WTC11 (cell line): Measurements from ENCODE around the gene C22orf31. TPM values are rescaled to one million over a fixed set of nuclear protein-coding genes. Genes with fewer than 3 reads are reported as not detected.

Experiments used
- ATAC-seq: fragments of 200-7000 bp; cut with Tn5 transposase; 2 replicates; pipeline ENCODE4 v1.10.0; 2021; ENCODE audit warnings: mild to moderate bottlenecking, moderate library complexity
- CTCF ChIA-PET: fragments of 300-600 bp; sonication (Branson Sonifier 250); formaldehyde crosslinking; loops from one replicate; lab custom pipeline; 2021; ENCODE audit warnings: antibody characterized with exemption; lab: Charles Lee
- POLR2A ChIA-PET: fragments of 350-600 bp; sonication (Branson Sonifier 250); formaldehyde crosslinking; loops from one replicate; lab custom pipeline; 2021; ENCODE audit warnings: antibody characterized with exemption; lab: Charles Lee
- DNase-seq: peaks from one replicate; pipeline ENCODE4 v3.0.0; 2021; ENCODE audit warnings: low spot score
- H3K27ac Mint-ChIP-seq: 2 replicates; pipeline ENCODE4 v1.8.0; 2021; ENCODE audit warnings: mixed read lengths
- H3K27me3 Mint-ChIP-seq: 2 replicates; pipeline ENCODE4 v1.8.0; 2021; ENCODE audit warnings: low read depth, mild to moderate bottlenecking, moderate library complexity, mixed read lengths
- H3K36me3 Mint-ChIP-seq: 2 replicates; pipeline ENCODE4 v1.8.0; 2021; ENCODE audit warnings: mixed read lengths
- H3K4me1 Mint-ChIP-seq: 2 replicates; pipeline ENCODE4 v1.8.0; 2022; ENCODE audit warnings: mixed read lengths
- H3K4me3 Mint-ChIP-seq: 2 replicates; pipeline ENCODE4 v1.8.0; 2021; ENCODE audit warnings: mild to moderate bottlenecking, moderate library complexity, mixed read lengths
- H3K9me3 Mint-ChIP-seq: 2 replicates; pipeline ENCODE4 v1.8.0; 2021; ENCODE audit warnings: mixed read lengths
- AR ChIP-seq: fragments of 250-450 bp; sonication (Bioruptor Pico); IDR thresholded peaks from 2 replicates; pipeline ENCODE4 v1.9.0; 2021; ENCODE audit warnings: mild to moderate bottlenecking
- ARID4B ChIP-seq: sonication (generic); formaldehyde crosslinking; IDR thresholded peaks from 2 replicates; pipeline ENCODE4 v1.8.0; 2023; ENCODE audit warnings: missing genetic modification reagents, mild to moderate bottlenecking, borderline replicate concordance
- ATF2 ChIP-seq: sonication (generic); formaldehyde crosslinking; IDR thresholded peaks from 2 replicates; pipeline ENCODE4 v1.8.1; 2022; ENCODE audit warnings: low read depth, missing genetic modification reagents, borderline replicate concordance
- CREB1 ChIP-seq: sonication (generic); formaldehyde crosslinking; IDR thresholded peaks from 2 replicates; pipeline ENCODE4 v1.8.0; 2023; ENCODE audit warnings: mild to moderate bottlenecking, missing genetic modification reagents
- E2F4 ChIP-seq: sonication (generic); formaldehyde crosslinking; IDR thresholded peaks from 2 replicates; pipeline ENCODE4 v1.8.1; 2022; ENCODE audit warnings: low read depth, mild to moderate bottlenecking, moderate library complexity, missing genetic modification reagents, borderline replicate concordance
- ELF4 ChIP-seq: sonication (generic); formaldehyde crosslinking; IDR thresholded peaks from 2 replicates; pipeline ENCODE4 v1.8.1; 2022; ENCODE audit warnings: low read depth, mild to moderate bottlenecking, moderate library complexity, missing genetic modification reagents
- ETV6 ChIP-seq: sonication (generic); formaldehyde crosslinking; IDR thresholded peaks from 2 replicates; pipeline ENCODE4 v1.8.1; 2022; ENCODE audit warnings: mild to moderate bottlenecking, missing genetic modification reagents
- FOXP1 ChIP-seq: sonication (generic); formaldehyde crosslinking; IDR thresholded peaks from 2 replicates; pipeline ENCODE4 v1.8.0; 2022; ENCODE audit warnings: missing genetic modification reagents, mild to moderate bottlenecking, moderate library complexity, borderline replicate concordance
- GTF2I ChIP-seq: fragments of 250-450 bp; sonication (Bioruptor Pico); conservative IDR thresholded peaks from 2 replicates; pipeline ENCODE4 v1.4.0; 2021; ENCODE audit warnings: mild to moderate bottlenecking
- MLX ChIP-seq: sonication (generic); formaldehyde crosslinking; IDR thresholded peaks from 2 replicates; pipeline ENCODE4 v1.8.1; 2023; ENCODE audit warnings: mild to moderate bottlenecking, missing genetic modification reagents, moderate library complexity
- NFATC4 ChIP-seq: fragments of 250-450 bp; sonication (Bioruptor Pico); IDR thresholded peaks from 2 replicates; pipeline ENCODE4 v1.9.0; 2021; ENCODE audit warnings: mild to moderate bottlenecking
- PRDM15 ChIP-seq: sonication (generic); formaldehyde crosslinking; IDR thresholded peaks from 2 replicates; pipeline ENCODE4 v1.8.0; 2022; ENCODE audit warnings: missing genetic modification reagents
- TEAD4 ChIP-seq: sonication (generic); formaldehyde crosslinking; IDR thresholded peaks from 2 replicates; pipeline ENCODE4 v1.8.0; 2022; ENCODE audit warnings: mild to moderate bottlenecking, missing genetic modification reagents
- USF2 ChIP-seq: sonication (generic); formaldehyde crosslinking; IDR thresholded peaks from 2 replicates; pipeline ENCODE4 v1.8.1; 2023; ENCODE audit warnings: mild to moderate bottlenecking, missing genetic modification reagents, moderate library complexity
- ZNF317 ChIP-seq: sonication (generic); formaldehyde crosslinking; IDR thresholded peaks from 2 replicates; pipeline ENCODE4 v1.8.1; 2023; ENCODE audit warnings: low read depth, mild to moderate bottlenecking, moderate library complexity, missing genetic modification reagents, borderline replicate concordance
- ZNF423 ChIP-seq: fragments of 250-450 bp; sonication (Bioruptor Pico); IDR thresholded peaks from 2 replicates; pipeline ENCODE4 v2.1.2; 2022; ENCODE audit warnings: mild to moderate bottlenecking, moderate library complexity
- ZNF425 ChIP-seq: fragments of 250-450 bp; sonication (Bioruptor Pico); conservative IDR thresholded peaks from 2 replicates; pipeline ENCODE4 v1.9.0; 2021; ENCODE audit warnings: mild to moderate bottlenecking
- total RNA-seq: library from RNA; stranded (reverse); gene quantifications from 3 replicates; pipeline ENCODE4 v1.2.3, GENCODE V29; 2021

C22orf31 gene
- total RNA-seq, 1 experiment from 2014 or later = not detected

GRCh38 chr22:29056472-29056871, 5.2 kb downstream of the C22orf31 start:
- Mint-ChIP-seq H3K27me3 (no peaks in the 10 kb centered on the region), H3K36me3 (no peaks in the 10 kb centered on the region; the same call in 1 of the 2 replicates), H3K4me1 (peaks cover 49% of the 10 kb centered on the region), H3K27ac (no peak overlapping the region), H3K9me3 (no peaks in the 10 kb centered on the region), H3K4me3 (no peak overlapping the region)
- ChIA-PET CTCF (interaction anchor here (4.1 kb wide), 1 partner anchor 16 kb away, joined by 34 read pairs; no protein-coding TSS in a partner anchor), POLR2A (no interaction called here)
- ATAC-seq (no peak), DNase-seq (no peak)
- TF ChIP-seq ZNF425 (CRISPR knock-in tag) (no peak), MLX (CRISPR knock-in tag) (no peak), TEAD4 (CRISPR knock-in tag) (no peak), CREB1 (CRISPR knock-in tag) (no peak), ELF4 (no peak), USF2 (CRISPR knock-in tag) (no peak), ZNF317 (CRISPR knock-in tag) (no peak), ZNF423 (CRISPR knock-in tag) (no peak), PRDM15 (no peak), GTF2I (CRISPR knock-in tag) (no peak), AR (CRISPR knock-in tag) (no peak), FOXP1 (CRISPR knock-in tag) (no peak), ETV6 (CRISPR knock-in tag) (no peak), ATF2 (CRISPR knock-in tag) (no peak), ARID4B (CRISPR knock-in tag) (no peak), NFATC4 (CRISPR knock-in tag) (no peak), E2F4 (CRISPR knock-in tag) (no peak)
